ENCODE results near the gene CYLD.

DNA sequence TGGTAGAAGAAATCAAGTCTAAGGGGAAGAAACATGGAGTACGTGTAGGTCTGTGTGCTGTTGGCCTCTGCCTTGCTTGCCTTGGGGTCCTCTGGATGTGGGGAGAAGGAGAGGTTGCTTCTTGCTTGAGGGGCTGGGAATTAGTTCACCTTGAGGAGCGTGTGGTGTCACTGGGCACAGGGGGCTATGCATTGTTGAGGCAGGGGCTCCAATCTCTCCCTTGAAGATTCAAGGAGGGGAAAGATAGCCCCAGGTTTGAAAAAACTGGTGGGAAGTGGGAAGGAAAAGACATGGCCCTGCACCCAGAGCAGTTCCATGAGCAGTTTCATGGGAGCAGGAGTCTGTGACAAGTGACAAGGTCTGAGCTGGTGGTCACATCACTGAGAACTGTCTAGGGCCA, 103.4 kb downstream of the CYLD start:
- TF ChIP-seq, protein P1, sequence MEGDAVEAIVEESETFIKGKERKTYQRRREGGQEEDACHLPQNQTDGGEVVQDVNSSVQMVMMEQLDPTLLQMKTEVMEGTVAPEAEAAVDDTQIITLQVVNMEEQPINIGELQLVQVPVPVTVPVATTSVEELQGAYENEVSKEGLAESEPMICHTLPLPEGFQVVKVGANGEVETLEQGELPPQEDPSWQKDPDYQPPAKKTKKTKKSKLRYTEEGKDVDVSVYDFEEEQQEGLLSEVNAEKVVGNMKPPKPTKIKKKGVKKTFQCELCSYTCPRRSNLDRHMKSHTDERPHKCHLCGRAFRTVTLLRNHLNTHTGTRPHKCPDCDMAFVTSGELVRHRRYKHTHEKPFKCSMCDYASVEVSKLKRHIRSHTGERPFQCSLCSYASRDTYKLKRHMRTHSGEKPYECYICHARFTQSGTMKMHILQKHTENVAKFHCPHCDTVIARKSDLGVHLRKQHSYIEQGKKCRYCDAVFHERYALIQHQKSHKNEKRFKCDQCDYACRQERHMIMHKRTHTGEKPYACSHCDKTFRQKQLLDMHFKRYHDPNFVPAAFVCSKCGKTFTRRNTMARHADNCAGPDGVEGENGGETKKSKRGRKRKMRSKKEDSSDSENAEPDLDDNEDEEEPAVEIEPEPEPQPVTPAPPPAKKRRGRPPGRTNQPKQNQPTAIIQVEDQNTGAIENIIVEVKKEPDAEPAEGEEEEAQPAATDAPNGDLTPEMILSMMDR (conservative IDR thresholded peaks at IDR 0.05; ENCODE audit: low read depth in 2 of 2), result no peak
- TF ChIP-seq, protein P2, sequence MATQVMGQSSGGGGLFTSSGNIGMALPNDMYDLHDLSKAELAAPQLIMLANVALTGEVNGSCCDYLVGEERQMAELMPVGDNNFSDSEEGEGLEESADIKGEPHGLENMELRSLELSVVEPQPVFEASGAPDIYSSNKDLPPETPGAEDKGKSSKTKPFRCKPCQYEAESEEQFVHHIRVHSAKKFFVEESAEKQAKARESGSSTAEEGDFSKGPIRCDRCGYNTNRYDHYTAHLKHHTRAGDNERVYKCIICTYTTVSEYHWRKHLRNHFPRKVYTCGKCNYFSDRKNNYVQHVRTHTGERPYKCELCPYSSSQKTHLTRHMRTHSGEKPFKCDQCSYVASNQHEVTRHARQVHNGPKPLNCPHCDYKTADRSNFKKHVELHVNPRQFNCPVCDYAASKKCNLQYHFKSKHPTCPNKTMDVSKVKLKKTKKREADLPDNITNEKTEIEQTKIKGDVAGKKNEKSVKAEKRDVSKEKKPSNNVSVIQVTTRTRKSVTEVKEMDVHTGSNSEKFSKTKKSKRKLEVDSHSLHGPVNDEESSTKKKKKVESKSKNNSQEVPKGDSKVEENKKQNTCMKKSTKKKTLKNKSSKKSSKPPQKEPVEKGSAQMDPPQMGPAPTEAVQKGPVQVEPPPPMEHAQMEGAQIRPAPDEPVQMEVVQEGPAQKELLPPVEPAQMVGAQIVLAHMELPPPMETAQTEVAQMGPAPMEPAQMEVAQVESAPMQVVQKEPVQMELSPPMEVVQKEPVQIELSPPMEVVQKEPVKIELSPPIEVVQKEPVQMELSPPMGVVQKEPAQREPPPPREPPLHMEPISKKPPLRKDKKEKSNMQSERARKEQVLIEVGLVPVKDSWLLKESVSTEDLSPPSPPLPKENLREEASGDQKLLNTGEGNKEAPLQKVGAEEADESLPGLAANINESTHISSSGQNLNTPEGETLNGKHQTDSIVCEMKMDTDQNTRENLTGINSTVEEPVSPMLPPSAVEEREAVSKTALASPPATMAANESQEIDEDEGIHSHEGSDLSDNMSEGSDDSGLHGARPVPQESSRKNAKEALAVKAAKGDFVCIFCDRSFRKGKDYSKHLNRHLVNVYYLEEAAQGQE (IDR thresholded peaks at IDR 0.05; ENCODE audit: unreplicated experiment), result no peak
- no peak for TF ChIP-seq ZNF331 (CRISPR knock-in tag; IDR thresholded peaks at IDR 0.05; ENCODE audit: low read depth)
- no peak for TF ChIP-seq EZH2 (IDR thresholded peaks at IDR 0.05; ENCODE audit: low read depth, unreplicated experiment)
- no peak for TF ChIP-seq POLR2AphosphoS5 (IDR thresholded peaks at IDR 0.05; ENCODE audit: low read depth)
- TF ChIP-seq CREB1 (CRISPR knock-in tag; IDR thresholded peaks at IDR 0.05; ENCODE audit: low read depth), result no peak
- no peak for TF ChIP-seq EZH2phosphoT487 (IDR thresholded peaks at IDR 0.05; ENCODE audit: unreplicated experiment)
- no peak for TF ChIP-seq NANOG (IDR thresholded peaks at IDR 0.05; ENCODE audit: borderline replicate concordance)
- TF ChIP-seq ZNF114 (CRISPR knock-in tag; IDR thresholded peaks at IDR 0.05), result no peak
- TF ChIP-seq, protein P3, sequence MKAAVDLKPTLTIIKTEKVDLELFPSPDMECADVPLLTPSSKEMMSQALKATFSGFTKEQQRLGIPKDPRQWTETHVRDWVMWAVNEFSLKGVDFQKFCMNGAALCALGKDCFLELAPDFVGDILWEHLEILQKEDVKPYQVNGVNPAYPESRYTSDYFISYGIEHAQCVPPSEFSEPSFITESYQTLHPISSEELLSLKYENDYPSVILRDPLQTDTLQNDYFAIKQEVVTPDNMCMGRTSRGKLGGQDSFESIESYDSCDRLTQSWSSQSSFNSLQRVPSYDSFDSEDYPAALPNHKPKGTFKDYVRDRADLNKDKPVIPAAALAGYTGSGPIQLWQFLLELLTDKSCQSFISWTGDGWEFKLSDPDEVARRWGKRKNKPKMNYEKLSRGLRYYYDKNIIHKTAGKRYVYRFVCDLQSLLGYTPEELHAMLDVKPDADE (IDR thresholded peaks at IDR 0.05), result no peak
- no peak for TF ChIP-seq JUNB (IDR thresholded peaks at IDR 0.05; ENCODE audit: unreplicated experiment)
- TF ChIP-seq, protein P4, sequence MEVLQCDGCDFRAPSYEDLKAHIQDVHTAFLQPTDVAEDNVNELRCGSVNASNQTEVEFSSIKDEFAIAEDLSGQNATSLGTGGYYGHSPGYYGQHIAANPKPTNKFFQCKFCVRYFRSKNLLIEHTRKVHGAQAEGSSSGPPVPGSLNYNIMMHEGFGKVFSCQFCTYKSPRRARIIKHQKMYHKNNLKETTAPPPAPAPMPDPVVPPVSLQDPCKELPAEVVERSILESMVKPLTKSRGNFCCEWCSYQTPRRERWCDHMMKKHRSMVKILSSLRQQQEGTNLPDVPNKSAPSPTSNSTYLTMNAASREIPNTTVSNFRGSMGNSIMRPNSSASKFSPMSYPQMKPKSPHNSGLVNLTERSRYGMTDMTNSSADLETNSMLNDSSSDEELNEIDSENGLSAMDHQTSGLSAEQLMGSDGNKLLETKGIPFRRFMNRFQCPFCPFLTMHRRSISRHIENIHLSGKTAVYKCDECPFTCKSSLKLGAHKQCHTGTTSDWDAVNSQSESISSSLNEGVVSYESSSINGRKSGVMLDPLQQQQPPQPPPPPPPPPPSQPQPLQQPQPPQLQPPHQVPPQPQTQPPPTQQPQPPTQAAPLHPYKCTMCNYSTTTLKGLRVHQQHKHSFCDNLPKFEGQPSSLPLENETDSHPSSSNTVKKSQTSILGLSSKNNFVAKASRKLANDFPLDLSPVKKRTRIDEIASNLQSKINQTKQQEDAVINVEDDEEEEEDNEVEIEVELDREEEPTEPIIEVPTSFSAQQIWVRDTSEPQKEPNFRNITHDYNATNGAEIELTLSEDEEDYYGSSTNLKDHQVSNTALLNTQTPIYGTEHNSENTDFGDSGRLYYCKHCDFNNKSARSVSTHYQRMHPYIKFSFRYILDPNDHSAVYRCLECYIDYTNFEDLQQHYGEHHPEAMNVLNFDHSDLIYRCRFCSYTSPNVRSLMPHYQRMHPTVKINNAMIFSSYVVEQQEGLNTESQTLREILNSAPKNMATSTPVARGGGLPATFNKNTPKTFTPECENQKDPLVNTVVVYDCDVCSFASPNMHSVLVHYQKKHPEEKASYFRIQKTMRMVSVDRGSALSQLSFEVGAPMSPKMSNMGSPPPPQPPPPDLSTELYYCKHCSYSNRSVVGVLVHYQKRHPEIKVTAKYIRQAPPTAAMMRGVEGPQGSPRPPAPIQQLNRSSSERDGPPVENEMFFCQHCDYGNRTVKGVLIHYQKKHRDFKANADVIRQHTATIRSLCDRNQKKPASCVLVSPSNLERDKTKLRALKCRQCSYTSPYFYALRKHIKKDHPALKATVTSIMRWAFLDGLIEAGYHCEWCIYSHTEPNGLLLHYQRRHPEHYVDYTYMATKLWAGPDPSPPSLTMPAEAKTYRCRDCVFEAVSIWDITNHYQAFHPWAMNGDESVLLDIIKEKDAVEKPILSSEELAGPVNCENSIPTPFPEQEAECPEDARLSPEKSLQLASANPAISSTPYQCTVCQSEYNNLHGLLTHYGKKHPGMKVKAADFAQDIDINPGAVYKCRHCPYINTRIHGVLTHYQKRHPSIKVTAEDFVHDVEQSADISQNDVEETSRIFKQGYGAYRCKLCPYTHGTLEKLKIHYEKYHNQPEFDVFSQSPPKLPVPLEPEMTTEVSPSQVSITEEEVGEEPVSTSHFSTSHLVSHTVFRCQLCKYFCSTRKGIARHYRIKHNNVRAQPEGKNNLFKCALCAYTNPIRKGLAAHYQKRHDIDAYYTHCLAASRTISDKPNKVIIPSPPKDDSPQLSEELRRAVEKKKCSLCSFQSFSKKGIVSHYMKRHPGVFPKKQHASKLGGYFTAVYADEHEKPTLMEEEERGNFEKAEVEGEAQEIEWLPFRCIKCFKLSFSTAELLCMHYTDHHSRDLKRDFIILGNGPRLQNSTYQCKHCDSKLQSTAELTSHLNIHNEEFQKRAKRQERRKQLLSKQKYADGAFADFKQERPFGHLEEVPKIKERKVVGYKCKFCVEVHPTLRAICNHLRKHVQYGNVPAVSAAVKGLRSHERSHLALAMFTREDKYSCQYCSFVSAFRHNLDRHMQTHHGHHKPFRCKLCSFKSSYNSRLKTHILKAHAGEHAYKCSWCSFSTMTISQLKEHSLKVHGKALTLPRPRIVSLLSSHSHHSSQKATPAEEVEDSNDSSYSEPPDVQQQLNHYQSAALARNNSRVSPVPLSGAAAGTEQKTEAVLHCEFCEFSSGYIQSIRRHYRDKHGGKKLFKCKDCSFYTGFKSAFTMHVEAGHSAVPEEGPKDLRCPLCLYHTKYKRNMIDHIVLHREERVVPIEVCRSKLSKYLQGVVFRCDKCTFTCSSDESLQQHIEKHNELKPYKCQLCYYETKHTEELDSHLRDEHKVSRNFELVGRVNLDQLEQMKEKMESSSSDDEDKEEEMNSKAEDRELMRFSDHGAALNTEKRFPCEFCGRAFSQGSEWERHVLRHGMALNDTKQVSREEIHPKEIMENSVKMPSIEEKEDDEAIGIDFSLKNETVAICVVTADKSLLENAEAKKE (CRISPR knock-in tag; IDR thresholded peaks at IDR 0.05), result no peak

Measured in GM23338 (cell line).